ENCODE data around the gene INPP5D.
"Not testable (repeated sequence)": the region's sequence is repeated elsewhere in the genome, so short reads cannot be mapped to it uniquely, and the experiment has no call there.

INPP5D gene

DNA sequence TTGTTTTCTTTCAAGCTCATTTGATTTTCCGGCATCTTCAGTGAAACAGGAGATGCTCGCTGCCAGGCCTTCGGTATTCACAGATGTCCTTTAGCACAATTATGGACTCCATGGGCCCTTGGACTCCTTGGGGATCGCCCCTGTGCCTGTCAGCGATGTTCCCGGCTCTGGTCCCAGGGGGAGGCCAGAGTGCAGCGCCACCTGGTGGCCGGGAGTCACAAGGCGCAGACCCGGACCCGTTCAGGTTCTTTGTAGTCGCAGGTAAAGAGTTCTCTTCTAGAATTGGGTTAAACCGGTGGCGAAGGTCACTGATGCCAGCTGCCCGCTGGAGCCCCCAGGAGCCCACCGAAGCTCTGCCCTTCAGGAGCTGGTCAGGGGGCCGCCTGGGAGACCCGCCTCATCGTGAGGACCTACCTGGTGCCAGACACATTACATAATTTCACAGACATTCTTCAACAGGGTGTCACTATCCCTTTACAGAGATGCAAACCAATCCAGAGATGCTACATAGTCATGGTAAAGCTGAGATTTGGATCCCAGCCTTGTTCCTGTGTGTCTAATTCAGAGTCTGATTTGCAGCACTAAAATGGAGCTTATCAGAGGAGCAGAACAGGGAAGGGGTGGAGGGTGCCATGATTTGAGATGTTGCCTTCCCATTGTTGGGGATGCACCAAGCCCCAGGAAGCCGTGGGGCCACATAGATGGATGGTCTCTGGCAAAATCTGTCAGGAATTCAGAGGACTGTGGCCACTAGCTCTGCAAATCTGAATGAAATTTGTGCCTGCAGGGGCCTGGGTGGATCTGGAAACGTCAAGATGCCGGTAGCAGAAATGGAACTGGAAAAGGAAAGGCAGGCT, 6.0 kb upstream of the INPP5D start:
- DNase-seq, result peak; percentile 41 to 60 (median 54)

DNA sequence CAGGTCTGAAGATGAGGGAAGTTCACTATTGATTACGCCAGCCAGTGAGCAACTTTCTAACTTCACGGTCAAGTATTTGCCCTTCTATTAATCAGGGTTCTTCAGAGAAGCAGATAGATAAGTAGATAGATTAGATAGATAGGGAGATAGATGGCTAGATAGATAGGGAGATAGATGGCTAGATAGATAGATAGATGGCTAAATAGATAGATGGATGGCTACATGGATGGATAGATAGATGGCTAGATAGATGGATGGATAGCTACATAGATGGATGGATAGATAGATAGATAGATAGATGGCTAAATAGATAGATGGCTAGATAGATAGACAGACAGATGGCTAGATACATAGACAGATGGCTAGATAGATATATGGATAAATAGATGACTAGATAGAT, 4.8 kb upstream of the INPP5D start:
- DNase-seq, result no peak

DNA sequence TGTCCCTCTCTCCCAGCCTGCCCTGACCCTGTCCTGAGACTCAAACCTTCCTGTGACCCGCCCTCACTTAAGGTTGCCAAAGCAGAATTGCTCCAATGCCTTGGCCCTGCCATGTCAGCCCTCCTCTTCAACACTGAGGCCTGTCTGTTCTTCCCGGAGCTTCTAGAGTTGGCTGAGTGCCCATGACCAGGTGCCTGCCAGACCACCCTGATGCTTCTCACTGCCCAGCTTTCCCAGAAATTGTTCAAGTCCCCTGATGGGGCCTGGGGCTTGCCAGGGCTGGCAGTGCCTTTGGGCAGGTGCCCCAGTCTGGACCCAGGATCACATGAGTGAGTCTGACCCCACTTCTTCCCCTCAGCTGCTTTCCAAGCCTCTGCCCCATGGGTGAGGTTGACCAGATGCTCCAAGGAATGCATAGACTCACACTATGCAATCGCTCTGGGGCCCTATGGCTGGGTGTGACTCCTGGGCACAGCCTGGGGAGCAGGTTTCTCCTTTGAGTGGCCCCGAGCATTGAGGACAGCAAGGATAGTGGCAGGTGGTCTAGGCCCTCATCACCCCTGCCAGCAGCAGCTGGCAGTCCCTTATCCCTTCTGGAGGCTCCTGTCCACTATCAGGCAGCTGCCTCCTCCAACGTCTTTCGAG, 3.1 kb upstream of the INPP5D start:
- DNase-seq, result no peak

DNA sequence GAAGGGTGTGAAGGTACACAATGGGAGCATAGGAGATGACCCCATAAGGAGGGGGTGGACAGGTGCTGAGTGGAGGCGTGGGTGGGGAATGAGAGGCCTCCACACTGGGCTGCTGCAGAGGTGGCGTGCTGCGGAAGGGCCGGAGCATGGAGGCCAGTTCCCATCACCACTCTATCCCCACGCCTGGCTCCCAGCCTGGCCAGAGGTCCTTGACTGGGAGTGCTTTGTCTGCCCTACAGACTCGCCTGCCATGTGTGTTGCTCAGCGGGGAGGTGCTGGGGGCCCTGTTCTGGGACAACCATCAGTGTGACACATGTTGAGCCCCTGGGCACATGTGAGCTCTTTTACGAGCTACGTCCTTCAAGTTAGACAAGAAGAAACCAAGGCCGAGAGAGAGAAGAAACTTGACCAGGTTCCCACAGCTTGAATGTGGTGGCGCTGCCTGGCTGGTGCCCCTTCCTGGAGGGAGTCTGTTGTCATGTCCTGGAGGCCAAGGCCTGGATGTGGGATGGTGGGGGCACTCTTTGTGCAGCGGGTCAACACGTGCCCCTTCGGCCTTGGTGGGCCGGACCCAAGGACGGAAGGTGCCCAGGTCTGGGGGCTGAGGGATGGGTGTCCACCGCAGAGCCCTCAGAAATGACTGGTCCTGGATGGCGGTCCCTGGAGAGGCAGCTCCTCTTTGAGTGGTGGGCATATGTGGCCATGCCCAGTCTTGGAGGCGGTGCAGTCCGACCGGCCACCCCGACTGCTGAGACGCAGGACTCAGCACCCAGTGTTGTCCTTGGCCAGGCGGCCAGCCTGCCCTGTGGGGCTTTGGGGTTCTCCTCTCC, 1.2 kb upstream of the INPP5D start:
- DNase-seq, result no peak

DNA sequence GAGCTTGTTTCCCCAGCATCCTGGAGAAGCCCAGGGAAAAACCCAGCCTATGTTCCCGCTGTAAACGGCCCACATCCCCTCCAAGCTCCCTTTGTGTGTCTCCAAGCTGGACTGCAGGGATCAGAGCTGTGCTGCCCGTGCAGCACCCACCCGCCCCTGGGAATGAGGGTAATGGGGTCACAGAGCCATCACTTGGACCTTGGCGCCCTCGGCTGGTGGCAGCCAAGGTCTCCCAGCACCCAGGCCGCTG, 670 bp upstream of the INPP5D start:
- DNase-seq, result no peak

DNA sequence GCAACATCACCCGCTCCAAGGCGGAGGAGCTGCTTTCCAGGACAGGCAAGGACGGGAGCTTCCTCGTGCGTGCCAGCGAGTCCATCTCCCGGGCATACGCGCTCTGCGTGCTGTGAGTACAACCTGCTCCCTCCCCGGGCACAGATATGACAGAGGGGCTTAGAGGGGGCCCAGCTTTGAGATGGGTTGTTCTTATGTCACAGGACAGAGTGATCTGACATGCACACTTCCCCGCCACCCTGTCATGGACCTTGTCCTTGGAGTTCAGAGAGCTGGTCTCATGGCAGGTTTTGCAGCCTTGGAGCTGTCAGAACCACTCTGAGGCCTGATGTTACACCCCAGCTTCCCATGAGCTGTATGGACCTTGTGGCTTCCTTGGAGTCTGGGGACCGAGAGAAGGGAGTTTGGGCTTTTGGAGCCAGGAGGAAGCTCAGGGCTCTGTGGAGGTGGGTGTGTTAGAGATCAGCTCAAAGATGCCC, 398 bp downstream of the INPP5D start:
- no peak for DNase-seq

DNA sequence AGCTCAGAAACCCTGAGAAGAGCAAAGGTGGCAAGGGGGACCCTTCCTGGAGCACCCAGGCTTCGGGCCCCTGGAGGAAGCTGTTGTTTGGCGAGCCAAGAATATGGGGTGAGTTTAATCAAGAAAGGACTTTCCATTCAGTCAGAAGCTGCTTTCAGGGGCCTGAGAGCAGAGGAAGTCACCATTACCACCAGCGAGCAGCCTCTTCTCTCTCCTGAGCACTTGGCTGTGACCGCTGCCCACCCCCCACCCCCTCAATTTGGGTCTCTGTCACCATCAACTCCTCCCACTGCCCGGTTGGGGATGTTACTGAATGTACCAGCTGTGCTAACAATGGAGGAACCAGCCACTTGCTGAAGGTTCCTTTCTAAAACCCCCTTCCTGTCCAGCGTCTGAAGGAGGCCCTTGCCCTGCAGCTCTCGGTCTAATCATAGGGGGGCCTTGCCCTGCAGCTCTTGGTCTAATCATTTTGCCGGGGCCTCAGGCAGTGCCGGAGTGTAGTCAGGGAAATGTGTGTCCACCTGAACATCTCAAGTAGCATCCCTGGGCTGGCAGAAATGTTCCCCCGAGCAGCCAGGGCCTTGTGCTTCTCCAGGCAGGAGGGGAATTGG, 943 bp downstream of the INPP5D start:
- no peak for DNase-seq

DNA sequence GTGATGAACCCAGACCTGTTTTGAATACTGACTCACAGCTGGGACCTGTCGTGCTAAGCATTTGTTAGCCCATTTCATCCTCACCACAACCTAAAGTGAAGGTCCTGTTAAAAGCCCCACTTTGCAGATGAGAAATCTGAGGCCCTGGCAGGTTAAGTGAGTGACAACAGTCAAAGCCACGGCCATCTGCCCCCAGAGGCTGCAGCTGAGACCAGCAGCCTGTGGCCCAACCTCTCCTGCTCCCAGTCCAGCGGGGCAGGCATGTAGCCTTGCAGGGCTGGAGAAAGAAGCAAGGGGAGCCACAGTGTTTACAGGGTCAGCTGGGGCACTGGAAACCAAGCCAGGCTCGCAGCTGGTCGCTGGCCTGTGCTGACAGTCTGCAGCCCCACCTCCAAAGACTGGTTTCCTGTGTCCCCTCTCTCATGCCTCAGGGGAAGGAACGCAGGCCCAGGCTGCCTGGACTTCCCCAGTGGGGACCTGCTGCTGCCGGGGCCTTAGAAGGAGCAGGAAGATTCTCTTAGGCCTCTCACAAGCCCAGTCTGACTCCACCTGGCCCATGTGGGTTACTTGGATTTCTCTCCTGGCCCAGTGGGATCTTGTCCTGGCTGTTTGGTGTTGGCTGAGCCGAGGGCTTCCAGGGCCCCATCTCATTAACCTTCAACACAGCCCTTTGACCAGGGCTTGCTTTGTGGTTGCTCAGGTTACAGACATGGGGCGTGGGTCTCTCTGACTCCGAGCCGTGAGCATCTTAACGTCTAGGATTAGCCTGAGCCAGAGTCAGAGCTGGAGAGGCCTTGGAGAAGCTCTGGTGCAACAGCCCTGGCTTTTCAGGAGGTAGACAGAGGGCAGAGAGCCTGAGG, 1.7 kb downstream of the INPP5D start:
- DNase-seq, result peak in 1 of 4 experiments; percentile 45

DNA sequence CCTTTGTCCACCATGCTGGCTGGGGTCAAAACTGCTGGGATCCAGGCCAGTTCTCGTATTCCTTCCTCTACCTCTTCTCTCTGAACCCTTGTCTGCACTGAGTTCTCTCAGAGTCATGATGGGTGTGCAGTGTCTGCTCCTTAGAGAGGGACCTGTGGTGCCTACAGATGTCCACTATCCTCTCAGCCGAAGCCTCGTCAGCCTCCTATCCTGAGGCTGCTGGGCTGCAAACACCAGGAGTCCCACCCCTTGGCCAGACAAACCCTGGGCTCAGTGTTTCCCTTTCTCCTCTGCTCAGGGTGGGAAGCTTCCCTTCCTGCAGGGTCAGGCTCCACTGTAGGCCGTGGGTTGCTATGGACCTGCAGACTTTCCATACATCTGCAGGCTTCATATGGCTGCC, 2.3 kb downstream of the INPP5D start:
- DNase-seq, result no peak

DNA sequence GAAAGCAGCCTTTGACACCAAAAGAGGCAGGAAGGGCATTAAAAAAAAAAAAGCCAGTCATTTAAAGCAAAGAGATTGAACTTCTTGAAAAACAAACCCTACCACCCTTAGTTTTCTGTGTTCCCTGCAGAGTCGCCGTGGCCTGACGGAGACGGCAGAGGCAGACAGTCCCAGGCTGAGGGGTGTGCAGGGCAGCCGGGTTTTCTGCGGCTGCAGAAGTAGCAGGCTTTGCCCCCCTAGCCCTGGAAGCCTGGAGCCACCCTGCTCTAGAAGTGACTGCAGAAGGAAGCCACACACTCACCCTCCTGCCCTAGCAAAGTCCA, 2.8 kb downstream of the INPP5D start:
- no peak for DNase-seq

DNA sequence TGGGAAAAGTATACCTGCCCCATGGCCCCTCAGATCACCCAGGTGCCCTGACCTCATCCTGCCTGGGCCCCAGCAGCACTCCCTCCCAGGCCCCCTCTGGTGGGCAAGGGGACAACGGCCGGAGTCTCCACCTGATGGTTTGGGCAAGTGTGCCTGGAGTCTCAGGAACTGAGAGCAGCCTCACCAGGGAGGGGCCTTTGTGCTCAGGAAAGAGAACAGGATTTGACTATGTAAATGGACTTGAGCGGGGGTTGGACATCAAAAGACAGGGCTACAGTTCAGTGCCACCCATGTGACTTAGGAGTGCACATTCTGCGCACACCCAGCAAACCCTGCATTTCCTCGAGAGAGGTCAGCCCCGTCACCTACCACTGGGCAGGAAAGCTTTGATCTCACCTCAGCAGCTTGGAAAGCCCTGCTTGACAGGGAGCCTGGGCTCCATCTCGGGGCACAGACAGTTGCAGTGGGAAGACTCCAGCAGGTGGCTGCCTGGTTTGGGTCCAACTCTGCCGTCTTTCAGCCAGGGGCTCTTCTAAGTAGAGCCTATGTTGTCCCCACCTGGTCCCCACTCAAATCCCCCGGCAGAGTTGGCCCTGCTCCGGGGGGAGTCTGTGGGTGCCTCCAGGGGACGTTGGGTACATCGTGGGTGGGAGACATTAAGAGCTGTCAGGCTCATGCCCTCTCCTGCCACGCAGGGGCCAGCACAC, 3.3 kb downstream of the INPP5D start:
- DNase-seq, result no peak

DNA sequence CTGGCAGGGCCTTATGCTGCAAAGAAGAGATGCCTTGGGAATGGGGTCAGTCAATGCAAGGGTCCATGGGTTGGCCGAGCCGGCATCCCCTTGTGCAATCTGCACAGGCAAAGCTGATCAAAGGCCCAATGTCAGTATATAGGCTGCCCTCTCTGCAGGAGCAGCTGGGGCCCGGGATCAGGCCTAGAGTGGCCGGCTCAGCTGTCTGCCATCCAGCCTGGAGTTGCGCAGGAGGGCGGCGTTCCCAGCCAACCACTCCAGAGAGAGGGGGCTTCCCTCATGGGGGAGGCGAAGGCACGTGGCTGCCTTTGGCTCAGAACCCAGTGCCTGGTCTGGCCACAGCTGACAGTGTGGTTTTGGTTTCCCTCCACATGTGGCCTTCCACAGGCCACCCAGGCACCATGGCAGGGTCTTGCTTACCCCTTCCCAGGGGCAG, 3.9 kb downstream of the INPP5D start:
- no peak for DNase-seq

DNA sequence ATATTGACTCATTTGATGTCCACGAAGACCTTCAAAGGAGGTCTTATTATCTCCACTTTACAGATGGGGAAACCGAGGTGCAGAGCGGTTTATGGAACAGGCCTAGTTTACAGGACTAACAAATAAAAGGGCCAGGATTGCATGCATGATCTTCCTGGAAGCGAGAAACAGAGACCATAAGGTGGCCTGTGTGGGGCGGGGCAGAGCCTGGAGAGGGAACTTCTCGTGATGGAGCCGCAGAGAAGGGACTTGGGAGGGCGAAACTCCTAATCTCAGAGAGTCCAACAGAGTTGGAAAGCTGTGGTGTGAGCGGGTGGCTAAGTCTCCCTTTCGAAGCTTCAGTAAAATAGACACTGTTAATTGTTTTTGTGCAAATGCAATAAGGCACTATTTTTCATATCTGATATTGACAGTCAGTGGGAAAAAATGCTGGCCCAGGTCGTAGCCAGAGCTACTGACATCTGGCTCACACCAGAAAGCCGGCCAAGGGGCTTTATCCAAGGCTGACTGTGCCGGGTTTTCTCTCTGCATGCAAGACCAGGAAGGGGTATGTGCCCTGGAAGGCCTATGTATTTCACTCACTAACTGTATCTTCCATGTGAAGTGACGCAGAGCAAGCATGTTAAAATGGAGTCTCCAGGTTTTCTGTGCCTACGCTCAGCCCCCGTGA, 4.5 kb downstream of the INPP5D start:
- no peak for DNase-seq

DNA sequence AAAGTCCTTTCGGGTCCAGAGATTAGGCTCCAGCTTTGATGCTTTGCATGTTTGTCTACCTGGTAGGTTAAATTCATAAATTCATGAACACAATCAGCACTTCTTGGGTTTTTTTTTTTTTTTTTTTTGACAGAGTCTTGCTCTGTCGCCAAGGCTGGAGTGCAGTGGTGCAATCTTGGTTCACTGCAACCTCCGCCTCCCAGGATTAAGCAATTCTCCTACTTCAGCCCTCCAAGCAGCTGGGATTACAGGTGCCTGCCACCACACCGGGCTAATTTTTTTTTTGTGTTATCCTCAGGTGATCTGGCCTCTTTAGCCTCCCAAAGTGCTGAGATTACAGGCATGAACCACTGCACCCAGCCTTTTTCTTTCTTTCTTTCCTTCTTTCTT, 5.1 kb downstream of the INPP5D start:
- not testable (repeated sequence) for DNase-seq

DNA sequence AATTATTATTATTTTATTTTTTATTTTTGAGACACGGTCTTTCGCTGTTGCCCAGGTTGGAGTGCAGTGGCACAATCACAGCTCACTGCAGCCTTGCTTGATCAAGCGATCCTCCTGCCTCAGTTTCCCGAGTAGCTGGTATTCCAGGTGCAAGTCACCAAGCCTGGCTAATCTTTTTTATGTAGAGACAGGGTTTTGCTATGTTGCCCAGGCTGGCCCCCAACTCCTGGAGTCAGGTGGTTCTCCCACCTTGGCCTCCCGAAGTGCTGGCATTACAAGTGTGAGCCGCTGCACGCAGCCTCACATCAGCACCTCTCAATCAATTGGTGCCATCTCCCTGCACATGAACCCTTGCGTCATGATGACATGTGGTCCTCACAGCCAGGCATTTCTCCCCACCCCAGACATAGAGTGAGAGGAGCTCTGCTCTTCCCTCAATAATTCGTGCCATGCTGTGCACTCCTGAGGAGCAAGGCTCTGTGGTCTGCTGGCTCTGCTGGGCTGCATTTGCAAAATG, 5.9 kb downstream of the INPP5D start:
- no peak for DNase-seq

DNA sequence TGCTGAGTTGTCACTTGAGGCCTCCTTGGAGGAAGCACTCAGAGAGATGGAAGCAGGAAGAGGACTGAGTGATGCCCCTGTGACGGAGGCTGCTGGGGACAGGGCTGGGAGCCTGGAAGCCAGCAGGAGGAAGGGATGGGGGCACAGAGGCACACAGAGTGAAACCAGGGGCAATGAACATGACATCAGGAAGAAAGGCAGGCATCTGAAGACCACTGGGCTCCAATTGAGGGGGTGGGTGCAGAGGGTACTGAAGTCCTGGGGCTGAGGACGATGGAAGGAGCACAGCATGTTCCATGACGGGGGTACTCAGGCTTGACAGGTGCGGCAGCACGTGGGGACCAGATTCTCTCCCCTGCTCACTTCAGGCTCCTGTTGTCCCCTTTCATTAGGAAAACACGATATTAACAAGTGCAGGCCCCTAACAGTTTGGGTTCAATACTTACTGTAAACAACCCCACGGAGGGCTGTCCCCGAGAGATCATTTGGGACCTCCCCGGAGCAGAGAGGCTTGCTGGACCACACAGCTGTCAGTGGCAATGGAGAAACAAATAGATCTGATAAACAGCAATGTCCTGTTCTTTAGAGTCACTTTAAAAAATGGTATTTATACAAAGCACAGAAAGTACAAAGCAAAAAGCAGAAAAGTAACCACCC, 8.7 kb downstream of the INPP5D start:
- no peak for DNase-seq

DNA sequence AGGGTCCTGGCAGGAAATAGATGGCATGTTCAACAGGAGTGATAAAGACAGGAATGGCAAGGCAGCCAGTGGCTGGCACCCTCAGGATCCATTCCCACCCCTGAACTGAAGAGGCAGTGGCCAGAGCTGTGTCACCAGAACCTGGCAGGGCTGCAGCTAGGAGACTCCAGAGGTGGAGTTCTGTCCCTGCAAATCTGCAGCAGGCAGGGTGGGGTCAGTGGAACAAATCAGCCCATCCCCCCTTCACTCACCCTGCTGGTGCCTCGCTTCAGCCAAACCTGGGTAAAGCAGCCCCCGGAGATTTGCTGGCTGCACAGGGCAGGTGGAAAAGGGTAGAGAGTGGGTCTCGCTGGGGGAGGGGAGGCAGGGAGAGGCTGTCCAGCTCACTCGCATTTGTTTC, 12.7 kb downstream of the INPP5D start:
- no peak for DNase-seq

DNA sequence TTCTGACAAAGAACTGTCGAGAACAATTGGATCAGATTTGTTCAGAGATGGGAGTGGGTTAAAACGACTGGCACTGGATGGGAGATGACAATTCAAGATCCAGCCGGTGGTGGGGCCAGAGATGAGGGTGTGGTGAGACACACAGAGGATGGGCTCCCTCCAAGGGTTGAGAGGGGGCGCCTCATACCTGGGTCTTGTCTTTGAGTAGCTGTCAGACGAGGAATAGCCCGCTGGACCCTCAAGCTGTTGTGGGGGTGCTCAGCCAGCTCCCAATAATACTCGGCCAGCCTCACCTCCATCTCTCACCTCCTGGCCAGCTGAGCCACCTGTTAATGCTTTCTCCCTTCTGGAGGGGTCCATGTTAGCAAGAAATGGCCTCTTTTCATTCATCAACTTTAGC, 14.0 kb downstream of the INPP5D start:
- no peak for DNase-seq

DNA sequence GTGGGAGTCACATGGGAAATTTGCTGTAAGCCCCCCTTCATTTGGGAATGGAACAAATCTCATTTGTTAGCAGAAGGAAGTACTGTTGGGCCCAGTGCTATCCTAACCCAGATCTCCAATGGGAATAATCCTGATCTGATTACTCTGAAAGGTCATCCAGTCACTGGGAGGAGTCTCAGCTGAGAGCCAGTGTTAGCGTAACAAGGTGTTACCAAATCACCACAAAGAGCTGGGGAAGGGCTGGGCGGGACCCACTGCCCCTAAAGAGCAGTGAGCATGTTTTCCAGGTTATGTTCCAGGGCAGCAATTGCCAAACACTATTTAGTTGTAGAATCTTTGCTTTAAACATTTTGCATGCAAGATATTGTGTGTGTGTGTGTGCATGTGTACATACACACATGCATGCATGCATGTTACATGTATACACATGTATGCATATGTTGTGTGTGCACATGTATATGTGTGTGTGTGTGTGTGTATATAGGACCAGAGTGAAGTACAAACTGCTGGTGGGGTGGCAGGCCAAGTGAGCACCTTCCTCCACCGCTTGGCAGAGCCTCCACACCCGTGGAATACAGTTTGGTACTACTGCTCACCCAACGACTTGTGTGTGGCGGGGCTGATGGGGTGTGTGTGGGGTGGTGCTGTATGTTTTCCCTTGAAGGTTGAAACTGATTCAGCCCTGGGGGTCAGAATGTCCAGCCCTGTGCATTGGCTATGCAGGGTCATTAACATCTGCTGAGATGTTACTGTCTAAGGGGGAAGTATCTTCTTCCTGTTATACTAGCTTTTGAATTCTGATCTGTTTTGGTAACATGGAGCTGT, 15.2 kb downstream of the INPP5D start:
- DNase-seq, result no peak

DNA sequence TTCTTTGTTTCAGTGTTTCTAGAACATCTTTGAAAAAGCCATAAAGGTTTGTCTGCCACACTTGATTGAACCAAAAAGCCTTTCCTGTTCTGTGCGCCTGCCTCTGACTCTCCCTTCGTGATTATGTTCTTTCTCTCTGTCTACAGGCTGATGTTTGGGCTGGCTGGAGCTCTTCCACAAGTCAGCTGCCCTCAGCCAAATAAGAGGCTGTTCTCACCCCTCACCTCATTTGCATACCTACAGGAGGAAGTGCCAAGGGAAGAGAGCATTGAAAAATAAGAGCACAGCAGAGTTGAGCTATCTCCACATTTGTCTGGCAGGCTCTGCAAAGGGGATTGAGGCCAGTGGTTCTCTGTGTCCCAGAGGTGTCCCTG, 15.8 kb downstream of the INPP5D start:
- no peak for DNase-seq
